ENCODE data around the gene FANCD2OS.
"Not testable (repeated sequence)": the region's sequence is repeated elsewhere in the genome, so short reads cannot be mapped to it uniquely, and the experiment has no call there.

DNA sequence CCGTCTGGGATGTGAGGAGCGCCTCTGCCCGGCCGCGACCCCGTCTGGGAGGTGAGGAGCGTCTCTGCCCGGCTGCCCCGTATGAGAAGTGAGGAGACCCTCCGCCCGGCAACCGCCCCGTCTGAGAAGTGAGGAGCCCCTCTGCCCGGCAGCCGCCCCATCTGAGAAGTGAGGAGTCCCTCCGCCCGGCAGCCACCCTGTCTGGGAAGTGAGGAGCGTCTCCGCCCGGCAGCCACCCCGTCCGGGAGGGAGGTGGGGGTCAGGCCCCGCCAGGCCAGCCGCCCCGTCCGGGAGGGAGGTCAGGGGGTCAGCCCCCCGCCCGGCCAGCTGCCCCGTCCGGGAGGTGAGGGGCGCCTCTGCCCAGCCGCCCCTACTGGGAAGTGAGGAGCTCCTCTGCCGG lies 38.0 kb downstream of the FANCD2OS start:
- not testable (repeated sequence) for TF ChIP-seq CTCF, POLR2A, EP300 (IDR thresholded peaks at IDR 0.05)
